ENCODE measurements around the gene LARP1B. TPM values are rescaled to one million over a fixed set of nuclear protein-coding genes. Genes with fewer than 3 reads are reported as not detected.

Gene LARP1B
- 16.2 and 24.3 TPM in 2 replicates for polyA plus RNA-seq (2011; rRNA removed)
- 9.8 and 20.6 TPM in 2 replicates for polyA minus RNA-seq (2011; rRNA and poly(A)+ RNA removed)

- no peaks in the 10 kb centered on the region for H3K27me3 ChIP-seq (ENCODE audit: control insufficient read depth, insufficient read depth, low read length)
- H3K9me3 ChIP-seq (ENCODE audit: control insufficient read depth, insufficient read depth, low read length): no peaks in the 10 kb centered on the region; the same call in 1 of the 2 replicates
- DNase-seq (ENCODE audit: low read depth, low spot score): peak; percentile 90
- H3K4me3 ChIP-seq (ENCODE audit: low read depth, low read length): peak within 1 kb of the TSS; percentile 84
- TF ChIP-seq CTCF (IDR thresholded peaks at IDR 0.05; ENCODE audit: low read depth, low read length): no peak
- H3K27ac ChIP-seq (ENCODE audit: low read depth, low read length): peak within 1 kb of the TSS; percentile 82
- ChIA-PET POLR2A (interaction anchor here (0.6 to 1.9 kb wide), 5 partner anchors 63 to 180 kb away, joined by 3 to 17 read pairs (median 4); partner anchors contain the start of genes ABHD18 and MFSD8), CTCF (interaction anchor here (0.6 kb wide), 1 partner anchor 12 kb away, joined by 3 read pairs; no protein-coding TSS in a partner anchor)
These were observed at the start of gene LARP1B for GRCh38 chr4:128060699-128061565. LARP1B (plus strand) TSS chr4:128061312; CDS start chr4:128074952, 13,640 bp downstream.

- no peak for TF ChIP-seq CTCF (IDR thresholded peaks at IDR 0.05; ENCODE audit: low read depth, low read length)
- DNase-seq (ENCODE audit: low read depth, low spot score): no peak
- H3K9me3 ChIP-seq (ENCODE audit: control insufficient read depth, insufficient read depth, low read length): no peaks in the 10 kb centered on the region; the same call in 1 of the 2 replicates
- no peaks in the 10 kb centered on the region for H3K27me3 ChIP-seq (ENCODE audit: control insufficient read depth, insufficient read depth, low read length)
- no peak overlapping the region for H3K27ac ChIP-seq (ENCODE audit: low read depth, low read length)
- POLR2A ChIA-PET: no interaction called here
- no peak overlapping the region for H3K4me3 ChIP-seq (ENCODE audit: low read depth, low read length)
- CTCF ChIA-PET: no interaction called here
These were observed 35.8 kb upstream of the LARP1B start for GRCh38 chr4:128025319-128025718.

DNA sequence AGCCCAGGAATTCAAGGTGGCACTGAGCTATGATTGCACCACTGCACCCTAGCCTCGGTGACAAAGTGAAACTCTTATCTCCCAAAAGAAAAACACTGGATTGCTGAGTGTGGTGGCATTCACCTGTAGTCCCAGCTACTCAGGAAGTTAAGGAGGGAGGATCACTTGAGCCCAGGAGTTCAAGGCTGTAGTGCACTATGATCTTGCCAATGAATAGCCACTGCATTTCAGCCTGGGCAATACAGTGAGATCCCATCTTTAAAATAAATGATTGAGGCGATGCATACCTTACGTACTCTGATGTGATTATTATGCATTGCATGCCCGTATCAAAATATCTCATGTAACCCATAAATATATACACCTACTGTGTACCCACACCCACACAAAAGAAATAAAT lies 31.2 kb upstream of the LARP1B start:
- ChIA-PET CTCF (no interaction called here), POLR2A (interaction anchor here (0.6 kb wide), 1 partner anchor 58 kb away, joined by 6 read pairs; no protein-coding TSS in a partner anchor)
- no peak overlapping the region for H3K4me3 ChIP-seq (ENCODE audit: low read depth, low read length)
- H3K27me3 ChIP-seq (ENCODE audit: control insufficient read depth, insufficient read depth, low read length): no peaks in the 10 kb centered on the region
- H3K27ac ChIP-seq (ENCODE audit: low read depth, low read length): no peak overlapping the region
- TF ChIP-seq CTCF (IDR thresholded peaks at IDR 0.05; ENCODE audit: low read depth, low read length): no peak
- no peaks in the 10 kb centered on the region for H3K9me3 ChIP-seq (ENCODE audit: control insufficient read depth, insufficient read depth, low read length)
- no peak for DNase-seq (ENCODE audit: low read depth, low spot score)

DNA sequence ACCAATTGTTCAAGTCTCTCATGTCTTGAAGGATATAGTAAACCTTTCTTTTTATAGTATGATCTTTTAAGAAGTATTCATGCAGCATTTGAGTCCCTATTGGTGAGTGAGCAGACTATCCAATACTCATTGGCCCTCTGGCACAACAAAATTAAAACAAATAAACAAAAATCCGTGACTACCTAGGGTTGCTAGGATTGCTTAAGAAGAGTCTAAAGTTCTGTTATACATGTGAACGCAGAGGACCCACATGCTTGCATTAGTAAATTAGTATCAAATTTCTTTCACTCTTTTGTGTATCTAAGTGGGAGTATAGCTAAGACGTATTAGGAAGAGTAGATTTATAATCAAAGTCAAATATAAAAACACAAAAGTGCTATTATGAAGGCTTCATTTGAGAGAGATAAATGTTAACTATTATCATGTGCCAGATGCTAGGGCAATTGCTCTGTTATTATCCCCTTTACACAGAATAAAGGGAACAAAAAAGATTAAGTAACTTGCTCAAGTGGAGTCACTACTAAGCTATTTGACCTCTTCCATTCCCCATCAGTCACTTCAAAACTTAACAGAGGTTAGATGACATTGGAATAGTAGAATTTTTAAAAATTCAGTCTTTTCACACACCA lies 29.2 kb upstream of the LARP1B start:
- DNase-seq (ENCODE audit: low read depth, low spot score): peak; percentile 2
- Histone ChIP-seq H3K27me3 (ENCODE audit: control insufficient read depth, insufficient read depth, low read length) (no peaks in the 10 kb centered on the region), H3K27ac (ENCODE audit: low read depth, low read length) (no peak overlapping the region), H3K9me3 (ENCODE audit: control insufficient read depth, insufficient read depth, low read length) (no peaks in the 10 kb centered on the region), H3K4me3 (ENCODE audit: low read depth, low read length) (no peak overlapping the region)
- ChIA-PET CTCF (interaction anchor here (1.1 kb wide), 1 partner anchor 66 kb away, joined by 4 read pairs; the partner anchor contains the start of genes ABHD18 and MFSD8), POLR2A (no interaction called here)
- TF ChIP-seq CTCF (IDR thresholded peaks at IDR 0.05; ENCODE audit: low read depth, low read length): no peak

Measured in AG04450 (cell line).